Esophagus muscularis mucosa (tissue), 4 donors: ENCODE data around the gene SORCS2.

Experiments used
- EP300 ChIP-seq: sonication (generic); formaldehyde crosslinking; IDR thresholded peaks from one replicate; pipeline ENCODE4 v1.6.1; 2017; ENCODE audit warnings: antibody characterized with exemption
- POLR2A ChIP-seq: fragments of 450-650 bp; IDR thresholded peaks from one replicate; pipeline ENCODE4 v1.6.1; 2017; ENCODE audit warnings: antibody characterized with exemption, moderate library complexity, mild to moderate bottlenecking, low read depth
- TF ChIP-seq, protein P1 (sequence below), 3 experiments: fragments of 200-600 bp in 2 of 3; fragments of 450-650 bp in 1 of 3; sonication (generic) in 2 of 3; IDR thresholded peaks; one replicate each; pipeline ENCODE4 v1.5.1; 2017 to 2019; ENCODE audit warnings: antibody characterized with exemption in 3 of 3, mild to moderate bottlenecking in 2 of 3, moderate library complexity in 1 of 3

- TF ChIP-seq, protein P1, sequence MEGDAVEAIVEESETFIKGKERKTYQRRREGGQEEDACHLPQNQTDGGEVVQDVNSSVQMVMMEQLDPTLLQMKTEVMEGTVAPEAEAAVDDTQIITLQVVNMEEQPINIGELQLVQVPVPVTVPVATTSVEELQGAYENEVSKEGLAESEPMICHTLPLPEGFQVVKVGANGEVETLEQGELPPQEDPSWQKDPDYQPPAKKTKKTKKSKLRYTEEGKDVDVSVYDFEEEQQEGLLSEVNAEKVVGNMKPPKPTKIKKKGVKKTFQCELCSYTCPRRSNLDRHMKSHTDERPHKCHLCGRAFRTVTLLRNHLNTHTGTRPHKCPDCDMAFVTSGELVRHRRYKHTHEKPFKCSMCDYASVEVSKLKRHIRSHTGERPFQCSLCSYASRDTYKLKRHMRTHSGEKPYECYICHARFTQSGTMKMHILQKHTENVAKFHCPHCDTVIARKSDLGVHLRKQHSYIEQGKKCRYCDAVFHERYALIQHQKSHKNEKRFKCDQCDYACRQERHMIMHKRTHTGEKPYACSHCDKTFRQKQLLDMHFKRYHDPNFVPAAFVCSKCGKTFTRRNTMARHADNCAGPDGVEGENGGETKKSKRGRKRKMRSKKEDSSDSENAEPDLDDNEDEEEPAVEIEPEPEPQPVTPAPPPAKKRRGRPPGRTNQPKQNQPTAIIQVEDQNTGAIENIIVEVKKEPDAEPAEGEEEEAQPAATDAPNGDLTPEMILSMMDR (IDR thresholded peaks at IDR 0.05) = no peak
- TF ChIP-seq EP300 = no peak
- TF ChIP-seq POLR2A = no peak
These were observed 44.0 kb upstream of the SORCS2 start for GRCh38 chr4:7148337-7148736.
